Stimulated activated CD4-positive, alpha-beta T cell treated with anti-CD3 and anti-CD28 coated beads, TNF-alpha, amount 100 ng/mL, for 24 hours (primary cell): ENCODE data around the gene GRM8.

Experiments used
- DNase-seq, 3 experiments: peaks; one replicate each; pipeline ENCODE4 v3.0.0-alpha.2; 2020; ENCODE audit warnings: low read depth in 3 of 3

The GRM8 gene

DNA sequence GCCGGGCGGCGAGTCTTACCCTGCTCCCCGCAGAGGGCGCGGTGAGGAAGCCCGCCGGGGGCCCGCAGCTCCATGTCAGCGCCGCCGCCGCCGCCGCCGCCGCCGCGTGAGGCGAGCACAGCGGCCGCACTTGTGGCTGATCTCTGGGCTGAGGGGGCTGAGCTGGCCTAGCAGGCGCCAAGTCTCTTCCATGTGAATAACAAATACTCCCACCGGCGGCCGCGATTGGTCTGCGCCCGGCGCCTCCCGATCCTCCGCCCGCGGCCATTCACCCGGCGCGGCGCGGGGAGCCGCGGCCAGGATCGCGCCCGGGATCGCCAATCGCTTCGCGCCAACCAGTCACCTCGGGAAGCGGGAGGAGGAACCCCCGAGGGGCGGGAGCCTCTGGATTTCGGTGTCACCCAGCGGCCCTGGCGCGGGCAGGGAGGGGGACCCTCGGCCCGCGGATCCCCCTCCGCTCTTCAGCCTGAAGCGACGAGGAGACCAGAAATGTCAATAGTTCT is at the start of gene GRM8:
Gene GRM8 (minus strand): TSS at position 164 of the 503 bp plus-strand sequence.
- DNase-seq: no peak

DNA sequence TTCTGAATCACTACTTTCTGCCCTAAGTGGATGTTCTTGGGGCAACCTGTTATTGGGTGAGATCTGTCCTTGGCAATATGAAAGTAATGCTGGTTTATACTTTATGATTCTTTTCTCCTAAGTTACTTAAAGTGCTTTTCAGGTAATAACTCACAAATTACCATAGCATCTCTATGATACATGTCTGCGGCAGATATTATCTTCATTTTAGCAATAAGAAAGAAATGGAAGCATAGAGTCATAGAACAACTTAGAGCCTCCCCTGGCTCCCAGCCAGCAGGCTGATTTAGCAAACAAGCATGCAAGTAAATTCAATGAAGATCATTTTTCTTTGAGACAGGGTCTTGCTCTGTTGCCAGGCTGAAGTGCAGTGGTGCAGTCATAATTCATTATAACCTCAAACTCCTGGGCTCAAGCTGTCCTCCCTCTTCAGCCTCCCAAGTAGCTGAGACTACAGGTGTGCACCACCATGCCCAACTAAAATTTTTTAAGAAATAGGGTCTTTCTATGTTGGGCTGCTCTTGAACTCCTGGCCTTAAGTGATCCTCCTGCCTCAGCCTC is 38.1 kb upstream of the GRM8 start:
- DNase-seq: no peak

DNA sequence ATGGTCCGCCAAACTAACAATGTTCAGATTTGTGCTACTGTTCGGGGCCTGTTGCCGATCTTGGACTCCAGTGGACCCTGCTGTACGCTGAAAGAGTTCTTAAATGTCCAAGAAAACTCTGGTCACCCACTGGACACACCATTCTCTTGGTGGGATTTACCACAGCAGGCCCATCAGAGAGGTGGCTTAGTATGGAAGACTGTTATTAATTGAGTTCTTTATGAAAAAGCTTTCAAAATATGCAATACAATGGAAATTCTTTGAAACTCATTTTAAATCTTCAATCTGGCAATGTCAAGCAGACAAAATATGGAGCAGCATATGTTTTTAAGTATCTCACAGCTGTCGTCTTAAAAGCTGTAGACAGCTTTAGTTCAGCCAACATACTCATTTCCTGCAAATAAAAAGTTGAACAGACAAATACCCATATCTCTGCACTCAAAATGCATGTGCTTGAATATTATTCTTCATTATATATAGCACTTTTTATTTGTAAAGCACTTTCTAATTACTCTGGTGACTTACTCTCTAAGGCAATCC is 37.4 kb upstream of the GRM8 start:
- no peak for DNase-seq

DNA sequence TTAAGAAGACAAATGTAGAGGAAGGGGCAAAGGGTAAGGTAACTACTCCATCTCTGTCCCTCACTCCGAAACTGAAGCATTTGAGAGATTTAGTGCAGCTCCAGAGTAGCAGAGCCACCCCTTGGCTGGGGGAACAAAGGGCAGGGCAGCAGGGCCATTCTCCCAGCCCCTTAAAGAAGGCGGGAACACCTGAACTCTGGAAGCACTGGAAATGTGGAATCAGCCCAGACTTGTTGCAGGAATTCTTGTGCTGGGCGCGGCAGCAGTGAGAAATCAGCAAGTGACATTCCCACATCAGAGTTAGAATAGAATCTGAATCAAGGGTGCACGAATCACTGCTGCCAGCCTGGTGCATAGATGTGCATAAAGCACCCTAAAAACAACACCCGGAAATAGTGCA is 34.4 kb upstream of the GRM8 start:
- no peak for DNase-seq

DNA sequence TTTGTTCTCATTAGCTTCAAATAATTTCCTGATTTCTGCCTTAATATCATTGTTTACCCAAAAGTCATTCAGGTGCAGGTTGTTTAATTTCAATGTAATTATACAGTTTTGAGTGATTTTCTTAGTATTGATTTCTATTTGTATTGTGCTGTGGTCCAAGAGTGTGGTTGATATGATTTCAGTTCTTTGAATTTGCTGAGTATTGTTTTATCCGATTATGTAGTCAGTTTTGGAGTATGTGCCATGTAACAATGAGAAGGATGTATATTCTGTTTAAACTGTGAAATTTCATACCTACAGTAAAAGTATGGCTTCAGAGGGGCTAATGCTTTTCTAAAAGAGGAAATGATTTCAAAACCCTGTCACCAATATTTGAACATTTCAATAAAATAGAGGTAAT is 17.4 kb upstream of the GRM8 start:
- no peak for DNase-seq

DNA sequence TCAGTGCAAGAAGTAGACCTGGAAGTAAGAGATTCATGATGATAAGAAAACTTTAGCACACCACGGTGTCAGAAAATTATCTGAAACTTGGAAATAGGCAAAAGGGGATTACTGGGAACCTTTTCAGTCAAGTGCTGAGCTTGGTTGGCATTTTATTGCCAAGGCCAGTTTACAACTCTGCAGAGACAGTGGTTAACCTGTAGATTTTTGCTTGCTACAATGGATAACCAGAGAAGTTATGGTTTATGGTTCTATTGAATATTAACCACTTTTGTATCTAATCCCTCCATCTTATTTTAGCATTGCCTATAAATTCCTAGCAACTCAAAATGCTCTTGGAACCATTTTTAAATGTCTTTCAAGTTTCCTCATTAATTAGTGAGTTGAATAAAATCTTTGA is 13.3 kb upstream of the GRM8 start:
- no peak for DNase-seq

DNA sequence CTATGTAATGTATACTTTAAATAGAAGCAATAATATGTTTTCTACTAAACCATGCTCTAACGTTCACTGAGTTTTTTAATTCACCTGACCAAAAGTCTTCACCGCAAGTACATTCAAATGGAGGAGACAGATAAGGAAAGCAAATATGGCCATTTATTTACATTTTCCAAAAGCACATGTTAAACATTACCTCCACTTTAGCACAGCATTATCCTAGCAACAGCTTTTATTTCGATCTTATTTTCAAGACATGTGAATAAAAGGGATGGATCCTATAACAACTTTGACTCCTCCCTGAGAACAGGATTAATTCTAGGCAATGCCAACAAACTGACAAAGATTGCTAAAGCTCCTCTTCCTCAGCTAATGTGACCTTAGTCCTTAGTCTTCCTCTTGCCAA is 11.5 kb upstream of the GRM8 start:
- DNase-seq: no peak

DNA sequence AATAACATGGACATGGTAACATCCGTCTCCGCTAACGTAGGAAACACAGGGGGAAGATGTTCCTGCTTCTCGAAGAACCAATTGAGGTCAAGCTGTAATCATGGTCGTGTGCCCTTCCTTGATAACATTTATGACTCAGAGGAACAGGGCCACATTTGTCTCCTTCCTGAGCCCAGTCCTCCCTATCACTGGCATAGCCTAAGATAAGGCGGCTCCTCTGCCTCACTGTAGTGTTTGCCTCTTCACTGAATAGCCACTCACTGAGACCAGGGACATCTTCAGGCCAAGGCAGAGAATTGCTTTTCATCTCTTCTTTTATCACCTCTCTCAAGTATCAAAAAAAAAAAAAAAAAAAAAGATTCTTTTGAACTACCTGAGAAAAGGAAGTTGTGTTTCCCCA is 5.4 kb upstream of the GRM8 start:
- DNase-seq: no peak

DNA sequence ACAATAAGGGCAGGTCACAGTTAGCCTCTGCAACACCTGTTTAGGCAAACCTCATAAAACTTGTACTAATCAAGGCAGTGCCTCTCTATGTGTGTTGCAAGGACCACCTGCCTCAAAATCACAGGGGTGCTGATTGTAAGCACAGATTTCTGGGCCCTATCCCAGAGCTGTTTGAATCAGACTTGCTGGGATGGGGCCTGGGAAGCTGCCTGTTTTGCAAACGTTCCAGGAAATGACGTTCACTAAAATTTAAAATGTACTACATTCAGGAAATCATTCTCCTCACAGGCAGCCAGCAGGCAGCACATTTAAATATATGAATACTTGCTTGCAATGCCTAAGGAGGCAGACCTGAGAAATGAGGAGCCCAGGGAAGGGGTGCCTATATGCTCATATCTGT is 4.3 kb upstream of the GRM8 start:
- no peak for DNase-seq

DNA sequence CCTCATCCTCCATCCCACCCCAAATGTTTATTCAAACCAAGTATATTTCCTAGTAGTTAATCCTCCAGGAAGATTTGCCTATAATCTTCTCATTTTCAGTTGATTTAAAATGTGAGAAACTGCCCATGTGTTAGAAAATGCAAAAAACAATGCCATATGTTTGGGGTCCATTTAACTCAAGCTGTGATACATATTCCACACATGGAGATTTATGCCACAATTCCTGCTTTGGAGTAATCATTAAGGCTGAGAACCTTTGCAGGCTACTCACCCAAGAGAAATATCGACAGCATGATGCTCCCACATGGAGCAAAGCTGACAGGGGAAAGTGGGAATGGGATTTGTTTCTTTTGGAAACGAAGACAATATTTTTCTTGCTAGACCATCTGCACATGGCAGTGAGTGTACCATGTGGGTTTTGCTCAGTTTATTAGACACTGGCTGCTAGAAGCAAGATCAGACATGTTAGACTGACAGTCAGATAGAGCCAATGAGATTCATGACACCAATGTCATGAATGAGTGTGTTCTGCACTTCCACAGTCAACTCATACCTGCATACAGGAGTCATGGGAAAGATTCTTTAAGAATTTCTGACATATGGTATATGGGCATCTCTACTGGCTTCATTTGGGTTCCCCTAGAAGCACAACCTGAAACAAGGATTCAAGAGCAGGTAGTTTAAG is 3.4 kb upstream of the GRM8 start:
- no peak for DNase-seq

DNA sequence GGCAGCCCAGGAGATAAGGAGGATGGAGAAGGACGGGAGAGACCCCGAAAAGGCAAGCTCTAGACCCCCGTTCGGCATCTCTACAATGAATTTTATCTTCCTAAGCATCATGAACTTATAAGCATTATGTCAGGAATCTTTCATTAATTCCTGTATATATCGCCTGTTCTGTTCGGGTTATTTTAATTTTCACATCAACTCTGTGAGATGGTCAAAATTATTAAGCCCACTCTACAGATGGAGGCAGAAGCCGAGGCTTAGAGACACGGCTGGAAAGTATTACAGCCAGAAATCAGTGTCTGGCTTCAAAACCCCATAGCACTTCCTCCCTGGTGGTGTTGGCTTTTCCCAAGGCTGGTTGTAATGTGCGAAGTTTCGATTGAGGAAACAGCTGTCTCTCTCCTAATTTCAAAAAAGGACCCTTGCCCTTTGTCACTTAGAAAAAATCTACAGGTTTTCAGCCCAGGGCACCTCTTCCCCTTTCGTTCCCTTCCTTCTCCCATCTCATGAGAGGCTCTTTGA is 1.5 kb upstream of the GRM8 start:
- no peak for DNase-seq

DNA sequence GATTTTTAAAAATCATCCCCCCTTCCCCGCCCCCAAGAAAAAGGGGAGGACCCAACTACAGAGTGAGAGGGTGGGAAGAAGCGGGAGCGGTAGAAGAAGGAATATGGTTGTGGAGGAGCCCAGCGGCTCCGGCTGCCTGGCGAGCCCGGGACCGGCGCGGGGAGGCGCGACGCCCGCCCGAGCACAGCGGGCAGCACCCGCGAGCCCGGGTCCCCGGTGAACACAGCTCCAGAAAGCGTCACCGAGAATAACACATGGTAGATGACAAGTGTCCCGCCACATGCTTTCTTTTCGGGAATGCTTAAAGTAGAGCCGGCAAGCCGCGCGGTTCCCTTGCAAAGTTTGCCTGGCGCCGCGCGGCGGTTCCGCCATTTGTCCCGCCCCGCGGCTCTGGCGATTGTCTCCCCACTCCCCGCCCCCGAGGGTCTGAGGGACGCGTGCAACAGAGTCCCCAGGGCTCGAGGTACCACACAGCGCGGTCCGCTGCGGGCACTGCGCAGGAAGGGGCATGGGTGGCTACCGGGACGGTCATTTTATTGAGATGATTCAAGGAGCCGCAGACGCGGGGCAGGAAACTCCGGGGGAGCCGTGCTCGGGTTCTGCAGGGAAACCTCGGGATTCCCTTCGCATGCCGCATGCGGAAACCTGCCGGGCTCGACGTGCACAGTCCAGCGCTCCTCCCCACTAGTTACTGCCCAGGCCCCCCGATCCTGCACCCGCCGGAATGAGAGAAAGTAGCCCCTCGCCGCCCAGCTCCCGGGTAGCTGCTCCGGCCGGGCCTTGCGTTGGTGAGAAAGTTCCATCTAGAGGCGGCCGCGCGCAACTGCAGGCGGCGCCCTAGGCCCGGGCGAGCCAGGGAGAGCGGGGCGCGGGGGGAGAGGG is 781 bp upstream of the GRM8 start:
- peak; percentile 28 to 54 (median 41) for DNase-seq

DNA sequence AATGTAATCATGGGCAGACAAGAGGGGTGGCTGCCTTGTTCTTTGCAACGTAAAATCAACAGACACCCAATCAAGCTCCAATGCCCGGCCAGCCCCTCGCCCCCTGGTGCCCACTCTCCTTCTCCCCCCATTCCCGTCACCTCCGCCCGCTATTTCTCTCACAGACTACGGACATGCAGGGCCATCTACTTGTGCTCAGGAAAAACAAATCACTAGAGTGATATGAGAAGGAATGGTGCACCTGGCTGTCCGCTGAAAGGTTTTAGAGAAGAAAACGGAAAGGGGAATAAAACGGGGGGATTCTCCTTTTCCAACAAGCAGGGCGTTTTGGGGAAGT is 396 bp downstream of the GRM8 start:
- DNase-seq: no peak

DNA sequence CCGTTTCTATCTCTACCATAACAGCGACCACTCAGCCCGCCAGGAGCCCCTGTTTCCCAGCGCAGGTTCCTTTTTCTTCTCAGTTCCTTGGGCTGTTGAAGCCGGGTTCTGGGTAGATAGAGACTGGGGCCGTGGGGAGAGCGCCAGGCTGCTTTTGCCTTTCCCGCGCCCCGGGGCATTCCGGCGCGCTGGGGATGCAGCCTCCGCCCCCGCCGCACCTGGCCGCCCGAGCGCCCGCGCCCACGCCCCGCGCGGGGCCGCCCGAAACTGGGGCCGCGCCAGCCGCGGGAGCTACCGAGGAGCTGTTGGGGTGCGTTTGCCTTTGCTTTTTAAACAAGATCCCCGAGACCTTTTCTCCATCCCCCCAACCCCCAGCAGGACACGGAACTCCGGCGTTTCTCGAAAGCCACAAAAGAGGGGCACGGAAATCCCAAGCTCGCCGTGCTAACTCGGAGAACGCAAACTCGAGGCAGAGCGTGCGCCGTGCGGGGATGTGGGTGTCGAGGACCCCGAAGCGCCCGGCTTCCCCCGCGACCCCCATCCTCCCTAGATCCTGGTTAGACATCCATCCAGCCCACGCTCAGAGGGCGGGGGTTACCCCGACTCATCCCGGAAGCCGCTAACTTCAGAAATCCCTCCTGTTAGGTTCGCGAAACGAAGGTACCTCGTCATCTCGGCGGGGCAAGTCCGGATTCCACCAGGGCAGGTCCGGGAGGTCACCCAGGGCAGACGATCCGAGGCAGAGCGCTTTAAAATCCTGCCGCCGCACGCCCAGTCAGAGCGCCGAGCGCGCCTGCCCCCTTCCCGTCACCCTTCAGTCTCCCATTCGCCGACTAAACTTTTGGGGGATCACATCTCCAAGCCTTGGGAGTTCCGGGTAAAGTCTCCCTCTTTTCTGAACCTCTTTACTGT is 1.0 kb downstream of the GRM8 start:
- DNase-seq: no peak

DNA sequence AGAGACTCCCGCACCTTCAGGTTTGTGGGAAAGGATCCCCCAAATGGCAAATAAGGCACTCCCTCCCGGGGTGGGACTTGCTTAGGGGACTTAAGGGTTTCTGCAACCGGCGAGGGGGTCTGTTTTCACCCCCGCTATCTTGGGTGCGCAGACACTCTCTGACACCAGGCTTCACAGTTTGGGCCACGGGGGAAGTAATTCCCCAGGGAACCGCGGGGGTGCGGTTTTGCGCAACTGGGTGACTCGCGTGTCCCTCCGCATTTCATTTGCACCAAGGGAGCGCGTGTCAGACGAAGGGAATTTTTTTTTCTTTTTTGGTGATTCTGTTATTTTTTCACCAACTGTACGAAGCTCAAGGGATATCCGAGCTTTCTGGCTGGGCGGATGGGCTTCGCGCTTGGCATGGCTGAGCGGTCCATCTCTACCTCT is 1.7 kb downstream of the GRM8 start:
- DNase-seq: no peak

DNA sequence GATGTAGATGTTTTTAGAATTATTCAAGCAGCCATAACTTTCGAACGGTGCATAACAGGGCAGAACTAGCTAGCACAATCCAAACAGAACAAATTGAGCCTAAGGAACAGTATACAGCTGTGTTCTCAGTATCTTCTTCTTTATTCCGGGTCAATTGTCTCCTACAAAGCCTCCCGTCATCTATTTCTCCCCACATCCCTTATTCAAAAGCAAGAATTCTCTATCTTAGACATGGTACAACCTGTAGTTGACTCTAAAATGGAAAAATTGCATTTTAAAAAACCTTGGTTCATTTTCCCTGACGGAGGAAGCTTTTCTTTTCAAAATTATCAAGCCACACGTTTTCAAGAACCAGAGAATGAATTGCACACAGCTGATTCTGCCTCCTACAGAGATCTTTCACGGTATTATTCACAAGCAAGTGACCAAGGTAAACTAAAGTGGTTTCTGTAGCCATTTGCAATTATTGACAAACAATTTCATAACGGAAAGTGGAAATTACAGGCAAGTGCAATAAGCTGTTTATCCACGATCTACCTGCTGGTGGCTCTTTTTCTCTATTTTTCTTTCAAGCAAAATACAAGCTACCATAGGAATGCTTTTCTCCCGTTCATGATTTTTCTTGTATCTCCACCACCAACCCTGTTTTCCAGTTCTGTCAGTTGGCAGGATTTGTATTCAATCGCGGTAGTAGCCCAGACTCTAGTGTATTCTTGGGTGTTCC is 2.3 kb downstream of the GRM8 start:
- no peak for DNase-seq

DNA sequence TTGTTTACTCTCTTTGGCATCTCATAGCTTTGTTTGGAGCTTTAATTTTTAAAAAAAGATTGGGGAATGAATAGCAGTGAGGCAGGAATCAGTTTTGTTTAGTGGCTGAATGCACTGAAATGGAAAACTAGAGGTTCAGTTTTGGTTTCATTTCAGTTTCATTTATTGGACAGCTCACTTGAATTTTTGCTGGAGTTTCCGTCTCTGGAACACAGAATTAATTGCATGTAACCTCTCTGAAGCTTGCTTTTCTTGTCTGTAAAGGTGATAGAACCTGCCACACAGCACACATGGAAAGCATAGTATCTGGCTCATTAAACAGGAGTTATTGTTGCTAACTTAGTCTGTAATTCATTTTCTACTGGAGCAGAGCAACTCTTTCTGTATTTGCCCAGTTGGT is 7.1 kb downstream of the GRM8 start:
- no peak for DNase-seq

DNA sequence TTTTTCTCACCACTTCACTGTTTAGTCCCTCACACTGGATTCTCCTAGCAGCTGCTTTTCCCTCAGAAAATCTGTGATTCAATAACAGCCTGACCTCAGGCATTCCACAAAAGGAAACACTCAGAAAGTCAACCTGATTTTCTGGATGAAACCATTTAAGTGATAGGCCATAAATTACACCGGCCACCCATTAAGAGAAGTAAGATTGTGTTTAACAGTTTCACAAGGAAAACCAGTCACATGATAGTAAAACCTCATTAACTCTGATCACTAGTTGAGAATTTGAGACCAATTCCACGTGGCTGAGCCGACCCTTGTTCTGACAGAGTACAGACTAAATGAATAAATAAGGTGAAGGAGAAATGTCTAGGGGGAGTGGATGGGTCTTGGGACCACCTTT is 7.7 kb downstream of the GRM8 start:
- DNase-seq: no peak

DNA sequence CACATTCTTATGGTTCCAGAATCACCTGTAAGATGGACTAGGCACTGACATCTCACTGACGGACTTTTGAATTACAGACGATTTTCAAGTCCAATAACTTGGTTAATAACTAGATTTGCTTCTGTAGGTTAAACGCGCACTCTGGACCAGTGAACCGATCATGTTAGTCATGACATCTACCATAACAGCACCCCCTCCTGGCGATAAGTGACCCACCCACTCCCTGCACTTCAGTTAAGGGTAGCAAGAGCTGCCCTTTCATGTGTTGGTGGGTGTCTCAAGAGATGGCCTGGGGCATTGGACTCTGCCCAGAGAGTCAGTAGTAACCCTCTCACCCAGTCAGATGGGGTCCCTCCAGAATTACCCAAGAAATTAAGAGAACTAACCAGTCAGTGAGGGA is 12.9 kb downstream of the GRM8 start:
- DNase-seq: no peak

DNA sequence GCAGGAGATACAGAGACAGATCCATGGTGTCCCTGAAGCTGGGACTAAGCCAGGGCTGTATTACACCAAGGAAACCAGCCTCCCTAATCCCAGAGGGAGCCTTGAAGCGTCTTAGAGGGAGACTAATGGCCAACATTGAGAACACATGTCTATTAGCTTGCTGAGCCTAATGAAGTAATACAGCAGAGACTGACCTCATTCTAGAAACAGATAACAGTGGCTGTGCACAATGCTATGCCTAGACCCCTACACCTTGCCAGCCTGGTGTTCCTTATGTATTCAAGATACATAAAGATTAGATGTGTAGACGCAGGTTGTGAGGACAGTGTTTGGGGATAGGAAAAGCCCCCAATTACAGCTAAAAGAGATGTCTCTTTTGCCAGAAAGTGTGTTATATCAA is 19.1 kb downstream of the GRM8 start:
- no peak for DNase-seq

DNA sequence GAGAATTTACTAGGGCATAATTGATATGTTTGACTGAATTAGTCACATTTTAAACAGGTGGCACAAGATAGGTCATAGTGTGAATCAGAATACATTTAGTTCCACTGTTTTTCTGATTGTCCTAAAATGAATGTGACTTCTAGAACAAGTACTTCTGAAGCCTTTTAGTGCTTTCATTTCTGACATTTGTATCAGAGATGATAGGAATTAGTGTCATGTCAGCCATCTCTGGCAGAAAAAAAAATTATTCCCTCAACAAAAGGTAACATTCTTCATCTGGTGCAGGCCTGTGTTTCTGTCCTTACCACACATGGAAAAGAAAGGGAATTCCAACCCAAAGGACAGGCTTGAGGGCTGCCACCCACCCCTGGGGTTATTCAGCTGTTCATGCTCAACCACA is 21.3 kb downstream of the GRM8 start:
- no peak for DNase-seq
